C4-2B (cell line): ENCODE data around the gene CAMTA1.

Experiments
- ZFX ChIP-seq: fragments of 450-650 bp; IDR thresholded peaks from 2 replicates; pipeline ENCODE4 v1.6.1; 2017
- TF ChIP-seq, protein P1 (sequence below): fragments of 450-650 bp; conservative IDR thresholded peaks from 2 replicates; pipeline ENCODE4 v1.5.1; 2017; ENCODE audit warnings: mild to moderate bottlenecking

- TF ChIP-seq, protein P1, sequence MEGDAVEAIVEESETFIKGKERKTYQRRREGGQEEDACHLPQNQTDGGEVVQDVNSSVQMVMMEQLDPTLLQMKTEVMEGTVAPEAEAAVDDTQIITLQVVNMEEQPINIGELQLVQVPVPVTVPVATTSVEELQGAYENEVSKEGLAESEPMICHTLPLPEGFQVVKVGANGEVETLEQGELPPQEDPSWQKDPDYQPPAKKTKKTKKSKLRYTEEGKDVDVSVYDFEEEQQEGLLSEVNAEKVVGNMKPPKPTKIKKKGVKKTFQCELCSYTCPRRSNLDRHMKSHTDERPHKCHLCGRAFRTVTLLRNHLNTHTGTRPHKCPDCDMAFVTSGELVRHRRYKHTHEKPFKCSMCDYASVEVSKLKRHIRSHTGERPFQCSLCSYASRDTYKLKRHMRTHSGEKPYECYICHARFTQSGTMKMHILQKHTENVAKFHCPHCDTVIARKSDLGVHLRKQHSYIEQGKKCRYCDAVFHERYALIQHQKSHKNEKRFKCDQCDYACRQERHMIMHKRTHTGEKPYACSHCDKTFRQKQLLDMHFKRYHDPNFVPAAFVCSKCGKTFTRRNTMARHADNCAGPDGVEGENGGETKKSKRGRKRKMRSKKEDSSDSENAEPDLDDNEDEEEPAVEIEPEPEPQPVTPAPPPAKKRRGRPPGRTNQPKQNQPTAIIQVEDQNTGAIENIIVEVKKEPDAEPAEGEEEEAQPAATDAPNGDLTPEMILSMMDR: no peak
- no peak for TF ChIP-seq ZFX
These were observed 791.8 kb downstream of the CAMTA1 start for GRCh38 chr1:7576946-7577657.
